ENCODE results near the gene AUNIP.

DNA sequence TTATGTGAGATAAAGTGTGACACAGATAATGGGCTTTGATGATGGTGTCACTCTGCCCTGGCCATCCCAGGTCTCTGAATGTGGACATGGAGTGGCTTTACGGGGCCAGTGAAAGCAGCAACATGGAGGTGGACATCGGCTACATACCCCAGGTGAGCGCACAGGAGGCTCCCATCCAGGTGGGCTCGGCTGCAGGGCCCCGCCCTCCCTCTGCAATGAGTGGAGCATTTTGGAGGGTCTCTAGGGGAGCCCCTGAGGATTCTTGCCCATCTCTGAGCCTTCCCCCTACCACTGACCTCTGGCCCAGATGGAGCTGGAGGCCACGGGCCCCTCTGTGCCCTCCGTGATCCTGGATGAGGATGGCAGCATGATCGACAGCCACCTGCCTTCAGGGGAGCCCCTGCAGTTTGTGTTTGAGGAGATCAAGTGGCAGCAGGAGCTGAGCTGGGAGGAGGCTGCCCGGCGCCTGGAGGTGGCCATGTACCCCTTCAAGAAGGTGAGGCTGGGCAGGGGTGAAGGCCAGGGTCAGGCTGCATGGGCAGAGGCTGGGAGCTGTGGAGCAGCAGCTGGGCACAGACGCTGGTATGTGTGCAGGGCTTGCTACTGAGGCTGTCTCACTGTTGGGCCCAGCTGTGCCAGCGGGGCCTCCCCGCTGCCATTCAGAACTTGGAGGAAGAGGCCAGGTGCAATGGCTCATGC is 47.7 kb downstream of the AUNIP start:
- TF ChIP-seq, protein P1, sequence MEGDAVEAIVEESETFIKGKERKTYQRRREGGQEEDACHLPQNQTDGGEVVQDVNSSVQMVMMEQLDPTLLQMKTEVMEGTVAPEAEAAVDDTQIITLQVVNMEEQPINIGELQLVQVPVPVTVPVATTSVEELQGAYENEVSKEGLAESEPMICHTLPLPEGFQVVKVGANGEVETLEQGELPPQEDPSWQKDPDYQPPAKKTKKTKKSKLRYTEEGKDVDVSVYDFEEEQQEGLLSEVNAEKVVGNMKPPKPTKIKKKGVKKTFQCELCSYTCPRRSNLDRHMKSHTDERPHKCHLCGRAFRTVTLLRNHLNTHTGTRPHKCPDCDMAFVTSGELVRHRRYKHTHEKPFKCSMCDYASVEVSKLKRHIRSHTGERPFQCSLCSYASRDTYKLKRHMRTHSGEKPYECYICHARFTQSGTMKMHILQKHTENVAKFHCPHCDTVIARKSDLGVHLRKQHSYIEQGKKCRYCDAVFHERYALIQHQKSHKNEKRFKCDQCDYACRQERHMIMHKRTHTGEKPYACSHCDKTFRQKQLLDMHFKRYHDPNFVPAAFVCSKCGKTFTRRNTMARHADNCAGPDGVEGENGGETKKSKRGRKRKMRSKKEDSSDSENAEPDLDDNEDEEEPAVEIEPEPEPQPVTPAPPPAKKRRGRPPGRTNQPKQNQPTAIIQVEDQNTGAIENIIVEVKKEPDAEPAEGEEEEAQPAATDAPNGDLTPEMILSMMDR (conservative IDR thresholded peaks at IDR 0.05 in 1 of 2, IDR thresholded peaks at IDR 0.05 in 1 of 2; ENCODE audit: low read depth in 1 of 2, low read length in 2 of 2), result no peak
- no peak for TF ChIP-seq EZH2 (IDR thresholded peaks at IDR 0.05; ENCODE audit: low read length, missing control alignments)
